ENCODE results near the gene FHIT. TPM values are rescaled to one million over a fixed set of nuclear protein-coding genes. Genes with fewer than 3 reads are reported as not detected.

The FHIT gene
- total RNA-seq, 1 experiment from 2014 or later: 20.1 TPM

DNA sequence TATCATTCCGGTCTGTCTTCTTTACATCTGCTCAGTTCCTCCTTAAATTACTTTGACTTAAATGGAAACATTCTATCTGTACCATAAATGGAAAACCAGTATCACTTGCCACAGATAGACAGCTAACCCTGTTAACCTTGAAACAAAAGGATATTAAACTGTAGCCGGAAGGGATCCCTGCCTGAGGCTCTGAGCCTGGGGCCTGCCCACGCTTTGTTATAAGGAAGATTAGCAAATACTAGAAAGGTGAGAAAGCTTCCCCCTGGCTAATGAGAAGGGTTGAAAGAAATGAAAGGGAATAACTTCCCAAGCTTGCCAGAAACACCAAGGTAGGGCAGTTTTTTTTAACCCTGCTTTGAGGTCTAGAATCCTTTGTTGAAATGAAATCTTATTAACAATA, 927.6 kb downstream of the FHIT start:
- Mint-ChIP-seq H3K4me1 (ENCODE audit: insufficient read depth, unreplicated experiment) (no peaks in the 10 kb centered on the region), H3K27ac (ENCODE audit: low read depth, unreplicated experiment) (no peak overlapping the region), H3K36me3 (ENCODE audit: insufficient read depth, unreplicated experiment) (no peaks in the 10 kb centered on the region), H3K9me3 (ENCODE audit: unreplicated experiment) (no peaks in the 10 kb centered on the region), H3K27me3 (ENCODE audit: insufficient read depth, unreplicated experiment) (no peaks in the 10 kb centered on the region), H3K4me3 (ENCODE audit: unreplicated experiment) (no peak overlapping the region)
- no peak for DNase-seq (ENCODE audit: unreplicated experiment)
- TF ChIP-seq, protein P1, sequence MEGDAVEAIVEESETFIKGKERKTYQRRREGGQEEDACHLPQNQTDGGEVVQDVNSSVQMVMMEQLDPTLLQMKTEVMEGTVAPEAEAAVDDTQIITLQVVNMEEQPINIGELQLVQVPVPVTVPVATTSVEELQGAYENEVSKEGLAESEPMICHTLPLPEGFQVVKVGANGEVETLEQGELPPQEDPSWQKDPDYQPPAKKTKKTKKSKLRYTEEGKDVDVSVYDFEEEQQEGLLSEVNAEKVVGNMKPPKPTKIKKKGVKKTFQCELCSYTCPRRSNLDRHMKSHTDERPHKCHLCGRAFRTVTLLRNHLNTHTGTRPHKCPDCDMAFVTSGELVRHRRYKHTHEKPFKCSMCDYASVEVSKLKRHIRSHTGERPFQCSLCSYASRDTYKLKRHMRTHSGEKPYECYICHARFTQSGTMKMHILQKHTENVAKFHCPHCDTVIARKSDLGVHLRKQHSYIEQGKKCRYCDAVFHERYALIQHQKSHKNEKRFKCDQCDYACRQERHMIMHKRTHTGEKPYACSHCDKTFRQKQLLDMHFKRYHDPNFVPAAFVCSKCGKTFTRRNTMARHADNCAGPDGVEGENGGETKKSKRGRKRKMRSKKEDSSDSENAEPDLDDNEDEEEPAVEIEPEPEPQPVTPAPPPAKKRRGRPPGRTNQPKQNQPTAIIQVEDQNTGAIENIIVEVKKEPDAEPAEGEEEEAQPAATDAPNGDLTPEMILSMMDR (IDR thresholded peaks at IDR 0.05; ENCODE audit: unreplicated experiment): no peak
- BruUV-seq (replicated peaks): no TSS peak
- CTCF ChIA-PET: interaction anchor here (0.8 kb wide), 1 partner anchor 1117 kb away, joined by 3 read pairs; no protein-coding TSS in a partner anchor
- intact Hi-C loops (cut with micrococcal nuclease): no loop called here
- POLR2A ChIA-PET: no interaction called here

DNA sequence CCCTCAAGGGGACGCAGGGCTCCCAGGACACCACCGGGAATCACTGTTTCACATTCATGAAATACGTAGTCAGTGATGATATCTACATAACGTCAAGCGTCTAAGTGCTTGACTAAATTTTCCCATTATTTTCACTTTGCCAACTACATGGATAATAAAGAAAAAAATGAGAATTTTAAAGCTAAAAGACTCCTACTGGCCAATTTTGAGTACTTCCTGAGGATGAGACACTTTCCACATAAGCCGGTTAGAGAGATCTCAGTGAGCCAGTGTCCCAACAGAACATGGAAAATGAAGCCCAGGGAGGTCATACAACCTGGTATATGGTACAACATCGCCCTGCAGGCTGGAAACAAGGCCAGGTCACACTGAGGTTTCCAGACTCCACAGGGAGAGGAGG, 928.1 kb downstream of the FHIT start:
- H3K4me3 Mint-ChIP-seq (ENCODE audit: unreplicated experiment): no peak overlapping the region
- H3K9me3 Mint-ChIP-seq (ENCODE audit: unreplicated experiment): no peaks in the 10 kb centered on the region
- no peaks in the 10 kb centered on the region for H3K36me3 Mint-ChIP-seq (ENCODE audit: insufficient read depth, unreplicated experiment)
- ChIA-PET POLR2A (no interaction called here), CTCF (interaction anchor here (0.8 kb wide), 1 partner anchor 1116 kb away, joined by 3 read pairs; no protein-coding TSS in a partner anchor)
- intact Hi-C loops (cut with micrococcal nuclease): no loop called here
- DNase-seq (ENCODE audit: unreplicated experiment): no peak
- no TSS peak for BruUV-seq (replicated peaks)
- no peak overlapping the region for H3K27ac Mint-ChIP-seq (ENCODE audit: low read depth, unreplicated experiment)
- no peaks in the 10 kb centered on the region for H3K27me3 Mint-ChIP-seq (ENCODE audit: insufficient read depth, unreplicated experiment)
- TF ChIP-seq, protein P1 (IDR thresholded peaks at IDR 0.05; ENCODE audit: unreplicated experiment): no peak
- H3K4me1 Mint-ChIP-seq (ENCODE audit: insufficient read depth, unreplicated experiment): no peaks in the 10 kb centered on the region

DNA sequence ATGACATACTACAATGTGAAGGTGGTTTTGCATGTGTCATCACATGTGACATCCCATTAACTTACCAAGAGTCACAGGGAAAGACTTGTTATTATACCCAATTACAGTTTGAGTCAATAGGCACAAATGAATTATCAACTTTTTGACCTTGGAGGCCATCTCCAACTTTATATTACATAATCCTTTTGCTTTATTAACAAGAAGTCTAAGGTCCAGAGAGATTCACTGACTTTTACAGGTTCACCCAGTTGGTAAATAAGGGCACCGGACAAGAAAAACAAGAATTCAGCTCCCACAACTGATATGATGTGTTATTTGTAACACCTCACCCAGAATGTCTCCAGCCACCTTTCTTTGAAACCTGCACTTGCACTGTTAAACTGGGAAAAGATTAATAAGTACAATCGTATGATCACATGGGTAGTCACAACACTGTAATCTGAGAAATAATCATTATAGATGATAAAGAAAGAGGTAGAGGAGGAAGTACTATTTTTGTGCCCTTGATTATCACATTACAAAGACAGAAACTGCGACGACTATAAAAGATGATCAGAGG, 928.9 kb downstream of the FHIT start:
- DNase-seq (ENCODE audit: unreplicated experiment): no peak
- TF ChIP-seq, protein P1 (IDR thresholded peaks at IDR 0.05; ENCODE audit: unreplicated experiment): no peak
- no peaks in the 10 kb centered on the region for H3K27me3 Mint-ChIP-seq (ENCODE audit: insufficient read depth, unreplicated experiment)
- ChIA-PET CTCF (no interaction called here), POLR2A (no interaction called here)
- intact Hi-C loops (cut with micrococcal nuclease): no loop called here
- no peaks in the 10 kb centered on the region for H3K9me3 Mint-ChIP-seq (ENCODE audit: unreplicated experiment)
- no TSS peak for BruUV-seq (replicated peaks)
- no peak overlapping the region for H3K27ac Mint-ChIP-seq (ENCODE audit: low read depth, unreplicated experiment)
- no peak overlapping the region for H3K4me3 Mint-ChIP-seq (ENCODE audit: unreplicated experiment)
- no peaks in the 10 kb centered on the region for H3K4me1 Mint-ChIP-seq (ENCODE audit: insufficient read depth, unreplicated experiment)
- no peaks in the 10 kb centered on the region for H3K36me3 Mint-ChIP-seq (ENCODE audit: insufficient read depth, unreplicated experiment)

DNA sequence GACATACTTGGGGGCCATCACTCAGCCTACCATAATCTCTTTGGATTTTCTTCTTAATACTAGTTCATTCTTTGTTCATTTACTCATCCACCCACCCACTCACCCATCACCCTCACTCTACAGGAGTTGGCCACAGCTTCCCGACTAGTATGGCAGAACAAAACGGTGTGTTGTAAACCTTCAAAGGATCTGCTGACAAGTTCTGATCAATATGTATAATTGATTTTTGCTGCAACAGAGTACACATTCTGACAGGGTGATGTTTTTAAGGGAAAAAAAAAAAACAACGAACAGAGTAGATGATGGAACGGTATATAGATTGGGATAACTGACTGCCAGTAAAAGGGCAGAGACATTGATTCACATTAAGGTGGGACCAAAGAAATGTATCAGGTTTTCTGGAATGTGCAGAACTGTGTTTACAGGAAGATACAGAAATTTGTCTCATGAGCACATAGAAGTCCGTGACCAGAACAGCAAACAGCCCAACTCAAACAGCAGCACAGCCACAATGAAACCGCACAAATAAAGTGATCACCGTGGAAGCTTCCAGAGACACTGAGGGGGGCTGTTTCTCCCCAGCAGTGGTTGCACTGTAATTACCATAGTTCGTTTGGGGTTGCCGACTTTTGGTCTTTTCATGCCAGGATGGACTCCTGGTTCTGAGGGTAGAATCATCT, 931.9 kb downstream of the FHIT start:
- TF ChIP-seq, protein P1 (IDR thresholded peaks at IDR 0.05; ENCODE audit: unreplicated experiment): no peak
- no peaks in the 10 kb centered on the region for H3K4me1 Mint-ChIP-seq (ENCODE audit: insufficient read depth, unreplicated experiment)
- ChIA-PET POLR2A (interaction anchor here (0.7 kb wide), 1 partner anchor 8 kb away, joined by 3 read pairs; no protein-coding TSS in a partner anchor), CTCF (no interaction called here)
- no peak for DNase-seq (ENCODE audit: unreplicated experiment)
- H3K4me3 Mint-ChIP-seq (ENCODE audit: unreplicated experiment): no peak overlapping the region
- intact Hi-C loops (cut with micrococcal nuclease): no loop called here
- H3K27me3 Mint-ChIP-seq (ENCODE audit: insufficient read depth, unreplicated experiment): no peaks in the 10 kb centered on the region
- H3K36me3 Mint-ChIP-seq (ENCODE audit: insufficient read depth, unreplicated experiment): no peaks in the 10 kb centered on the region
- no peaks in the 10 kb centered on the region for H3K9me3 Mint-ChIP-seq (ENCODE audit: unreplicated experiment)
- no TSS peak for BruUV-seq (replicated peaks)
- H3K27ac Mint-ChIP-seq (ENCODE audit: low read depth, unreplicated experiment): no peak overlapping the region

All from MCF 10A (cell line).